Small intestine (tissue), 7 donors: ENCODE measurements around the gene GALNT17. TPM values are rescaled to one million over a fixed set of nuclear protein-coding genes. Genes with fewer than 3 reads are reported as not detected.

Experiments used
- DNase-seq, 2 donors: peaks; one replicate each; pipeline versions ENCODE4 v3.0.0 to v3.0.0-alpha.2; 2013
- FAIRE-seq: peaks from 2 replicates; lab custom pipeline; 2012; peaks lifted over from hg19 to GRCh38; lab: Jason Lieb, UNC
- H3K27ac ChIP-seq, 3 donors: one replicate each; pipeline ENCODE4 v1.5.1; 2013; ENCODE audit warnings: low read length in 2 of 3, mild to moderate bottlenecking in 2 of 3, control low read depth in 1 of 3, inconsistent platforms in 1 of 3, low read depth in 1 of 3, moderate library complexity in 1 of 3
- H3K27me3 ChIP-seq, 3 donors: one replicate each; pipeline ENCODE4 v1.6.1; 2013; ENCODE audit warnings: low read length in 3 of 3, inconsistent platforms in 1 of 3; ENCODE audit not compliant: control insufficient read depth in 3 of 3, insufficient read depth in 3 of 3
- H3K36me3 ChIP-seq, 3 donors: one replicate each; pipeline ENCODE4 v1.6.1; 2013; ENCODE audit warnings: low read length in 3 of 3, inconsistent platforms in 1 of 3, low read depth in 1 of 3, mild to moderate bottlenecking in 1 of 3, moderate library complexity in 1 of 3; ENCODE audit not compliant: control insufficient read depth in 3 of 3, insufficient read depth in 2 of 3
- H3K4me1 ChIP-seq, 3 donors: one replicate each; pipeline ENCODE4 v1.6.1; 2013; ENCODE audit warnings: low read length in 2 of 3, inconsistent platforms in 1 of 3, low read depth in 1 of 3, mild to moderate bottlenecking in 1 of 3, moderate library complexity in 1 of 3; ENCODE audit not compliant: control insufficient read depth in 3 of 3, insufficient read depth in 2 of 3
- H3K4me3 ChIP-seq, 3 donors: one replicate each; pipeline ENCODE4 v1.5.1; 2013; ENCODE audit warnings: low read length in 3 of 3, control low read depth in 1 of 3, inconsistent platforms in 1 of 3, low read depth in 1 of 3, mild to moderate bottlenecking in 1 of 3, moderate library complexity in 1 of 3
- H3K9me3 ChIP-seq, 2 donors: one replicate each; pipeline ENCODE4 v1.6.1; 2013; ENCODE audit warnings: low read depth in 1 of 2, low read length in 1 of 2; ENCODE audit not compliant: control insufficient read depth in 2 of 2, insufficient read depth in 1 of 2
- WGBS, 3 donors: extraction: QIAGEN DNeasy Blood & Tissue Kit; methylation state at CpG; one replicate each; pipeline ENCODE4 v1.1.7; 2013; 5-methylcytosine and 5-hydroxymethylcytosine counted together
- polyA plus RNA-seq, 4 donors: library from polyadenylated mRNA; stranded (reverse) in 3 of 4; unstranded in 1 of 4; fragments of 200-250 nt in 3 of 4; fragments of 120-200 nt in 1 of 4; gene quantifications; one replicate each; pipeline versions ENCODE4 v1.2.1 to v1.2.3, GENCODE V29; 2013
- donor health status: healthy with polysubstance abuse.
- donor health status: control.
- donor health status: control.
- donor health status: Bipolar disorder and iron deficiency.
- donor health status: healthy.

GALNT17 gene
- polyA plus RNA-seq, 4 donors: 0.34 to 2.9 (median 0.54) TPM; not detected in 1

DNA sequence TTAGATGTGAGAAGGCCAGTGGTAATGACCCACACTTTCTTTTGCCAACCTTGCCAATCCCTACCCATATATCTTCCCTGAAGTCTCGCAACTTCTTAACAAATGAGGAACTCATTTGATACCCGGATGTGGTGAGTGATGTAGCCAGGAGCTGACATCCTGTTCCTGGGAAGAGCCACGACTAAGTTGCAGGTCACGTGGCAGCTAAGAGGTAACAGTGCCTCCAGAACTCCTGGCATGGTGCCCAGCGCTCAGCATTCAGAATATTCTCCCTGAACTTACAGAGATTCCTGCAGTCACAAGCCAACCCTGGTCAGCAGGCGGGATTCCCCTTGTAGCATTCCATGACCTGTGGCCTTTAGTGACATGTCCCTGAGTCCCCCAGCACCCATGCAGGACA is 282.5 kb downstream of the GALNT17 start:
- Histone ChIP-seq H3K4me3 (no peak overlapping the region), H3K4me1 (no peaks in the 10 kb centered on the region), H3K27me3 (no peaks in the 10 kb centered on the region), H3K36me3 (no peaks in the 10 kb centered on the region), H3K27ac (no peak overlapping the region), H3K9me3 (peaks cover 1 to 7% of the 10 kb centered on the region in 2 donors)
- DNase-seq (no peak), FAIRE-seq (no peak)
- WGBS, 3 donors: 67 to 79% (median 71%) methylated on average over 6 of the region's 6 CpGs

DNA sequence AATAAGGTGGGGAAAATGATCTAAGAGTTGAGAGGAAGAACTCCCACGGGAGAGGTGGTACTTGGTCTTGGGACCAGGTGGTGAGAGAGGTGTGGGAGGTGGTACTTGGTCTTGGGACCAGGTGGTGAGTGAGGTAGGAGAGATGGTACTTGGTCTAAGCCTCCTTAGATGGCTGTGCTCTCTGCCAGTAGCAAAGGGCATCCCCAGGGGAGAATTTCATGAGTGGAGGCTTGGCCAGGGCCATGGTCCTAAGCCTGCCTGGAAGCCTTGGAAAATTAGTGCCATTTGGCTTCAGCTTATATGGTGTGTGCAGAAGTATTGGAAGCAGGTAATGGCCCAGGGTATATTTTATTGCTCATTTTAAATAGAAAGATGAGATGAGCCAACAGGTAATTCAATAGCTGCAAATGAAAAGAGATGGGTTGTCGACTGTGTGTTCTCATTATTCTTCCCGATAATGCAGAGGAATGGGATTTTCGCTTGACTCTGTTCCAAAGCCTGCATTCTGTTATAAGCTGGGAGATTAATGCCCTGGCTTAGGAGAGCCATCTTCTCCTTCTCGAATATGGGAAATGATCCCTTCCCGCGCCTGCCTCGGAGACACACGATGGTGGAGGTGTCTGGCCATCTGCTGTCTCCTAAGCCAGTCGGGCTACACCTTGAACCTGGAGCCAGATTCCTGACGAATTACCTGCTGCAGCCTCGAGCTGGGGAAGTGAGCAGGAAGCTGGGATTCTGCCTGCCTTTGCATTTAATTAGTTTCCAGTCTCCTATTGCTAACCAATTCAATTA is 287.8 kb downstream of the GALNT17 start:
- Histone ChIP-seq H3K4me3 (no peak overlapping the region), H3K4me1 (no peaks in the 10 kb centered on the region), H3K27me3 (no peaks in the 10 kb centered on the region), H3K36me3 (no peaks in the 10 kb centered on the region), H3K27ac (no peak overlapping the region), H3K9me3 (peaks cover 4 to 6% of the 10 kb centered on the region in 2 donors)
- WGBS, 3 donors: 79 to 80% (median 80%) methylated on average over 12 of the region's 12 CpGs
- DNase-seq (no peak), FAIRE-seq (no peak)

DNA sequence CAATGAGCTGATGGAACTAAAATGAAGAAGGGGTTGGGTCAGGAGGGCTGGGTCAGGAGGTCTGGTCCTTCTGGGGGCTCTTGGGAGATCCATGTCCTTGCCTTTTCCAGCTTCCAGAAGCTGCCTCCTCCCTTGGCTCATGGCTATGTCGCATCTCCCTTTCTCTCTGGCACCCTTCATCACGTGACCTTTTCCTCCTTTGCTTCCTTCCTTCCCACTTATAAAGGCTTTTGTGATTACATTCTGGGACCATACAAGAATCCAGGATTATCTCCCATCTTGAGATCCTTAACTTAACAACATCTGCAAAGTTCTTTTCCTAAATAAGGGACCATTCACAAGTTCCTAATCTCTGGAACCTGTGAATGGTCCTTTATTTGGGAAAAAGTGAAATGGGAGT is 290.2 kb downstream of the GALNT17 start:
- H3K27ac ChIP-seq: no peak overlapping the region
- 88% methylated on average over 2 of the region's 2 CpGs for WGBS, 3 donors
- H3K36me3 ChIP-seq: no peaks in the 10 kb centered on the region
- DNase-seq (no peak), FAIRE-seq (no peak)
- H3K9me3 ChIP-seq: peaks cover 0 to 6% of the 10 kb centered on the region in 2 donors
- no peak overlapping the region for H3K4me3 ChIP-seq
- no peaks in the 10 kb centered on the region for H3K4me1 ChIP-seq
- H3K27me3 ChIP-seq: no peaks in the 10 kb centered on the region

DNA sequence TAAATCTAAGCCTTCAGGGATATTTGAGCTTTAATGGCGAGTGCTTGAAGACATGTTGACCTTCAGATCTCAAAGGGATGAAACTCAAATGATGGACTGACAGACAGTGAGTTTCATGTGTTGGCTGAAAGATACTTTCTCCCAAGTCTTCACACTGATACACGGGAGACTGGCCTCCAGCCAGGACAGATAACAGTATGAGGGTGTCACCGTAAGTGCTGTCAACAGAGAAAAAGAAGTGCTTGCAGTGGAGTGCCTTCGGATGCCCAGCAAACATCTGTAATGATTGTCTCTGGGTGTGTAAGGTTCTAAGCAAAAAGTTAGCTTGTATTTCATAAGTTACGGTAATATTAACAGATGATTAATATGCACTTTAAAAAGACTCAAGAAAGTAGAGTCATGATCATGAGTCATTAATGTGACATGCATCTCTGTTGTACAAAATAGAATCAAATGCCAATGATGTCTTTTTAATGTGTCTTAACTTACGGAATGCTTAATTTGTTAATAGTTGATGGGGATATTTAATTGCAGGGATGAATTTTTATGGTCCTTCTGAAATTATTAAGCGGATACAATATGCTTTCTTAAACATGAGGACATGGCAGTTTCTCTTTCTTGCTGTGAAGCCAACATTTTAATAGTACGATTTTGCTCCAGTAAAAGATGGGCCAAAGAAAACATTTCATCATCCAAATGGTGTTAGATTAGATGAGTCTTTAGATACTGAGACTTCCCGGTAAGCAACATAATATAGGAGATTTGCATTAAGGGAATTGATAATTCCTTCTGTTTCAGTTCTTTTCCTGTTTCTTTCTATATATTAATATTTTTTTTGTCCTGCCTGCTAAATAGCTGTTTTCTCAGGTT is 292.5 kb downstream of the GALNT17 start:
- H3K4me3 ChIP-seq: no peak overlapping the region
- H3K9me3 ChIP-seq: peaks cover 0 to 6% of the 10 kb centered on the region in 2 donors
- H3K36me3 ChIP-seq: no peaks in the 10 kb centered on the region
- WGBS, 3 donors: 68 to 81% (median 70%) methylated on average over 9 of the region's 9 CpGs
- DNase-seq: no peak
- no peak for FAIRE-seq
- H3K4me1 ChIP-seq: no peaks in the 10 kb centered on the region
- no peak overlapping the region for H3K27ac ChIP-seq
- no peaks in the 10 kb centered on the region for H3K27me3 ChIP-seq

DNA sequence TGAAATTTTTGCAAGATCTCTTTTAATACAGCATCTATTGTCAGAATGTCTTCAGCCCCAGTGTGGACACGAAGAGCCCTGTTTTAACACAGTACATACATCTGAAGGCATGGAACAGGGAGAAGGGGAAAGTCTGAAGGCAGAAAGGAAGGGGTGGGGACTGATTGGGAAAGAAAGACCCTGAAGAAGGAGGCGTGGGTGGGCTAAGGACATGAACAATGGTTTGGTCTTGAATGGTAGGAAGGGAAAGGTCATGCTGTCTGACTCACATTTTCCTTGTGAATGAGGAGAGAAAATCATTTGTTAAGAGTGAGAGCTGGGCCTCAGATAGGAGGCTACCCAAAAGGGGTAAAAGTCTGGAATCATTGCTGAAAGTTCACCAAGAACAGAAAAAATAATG is 297.1 kb downstream of the GALNT17 start:
- FAIRE-seq (no peak), DNase-seq (no peak)
- Histone ChIP-seq H3K27ac (no peak overlapping the region), H3K4me1 (no peaks in the 10 kb centered on the region), H3K4me3 (no peak overlapping the region), H3K27me3 (no peaks in the 10 kb centered on the region), H3K36me3 (no peaks in the 10 kb centered on the region), H3K9me3 (no peaks in the 10 kb centered on the region)
- WGBS, 3 donors: 42 to 54% (median 54%) methylated on average over 2 of the region's 2 CpGs

DNA sequence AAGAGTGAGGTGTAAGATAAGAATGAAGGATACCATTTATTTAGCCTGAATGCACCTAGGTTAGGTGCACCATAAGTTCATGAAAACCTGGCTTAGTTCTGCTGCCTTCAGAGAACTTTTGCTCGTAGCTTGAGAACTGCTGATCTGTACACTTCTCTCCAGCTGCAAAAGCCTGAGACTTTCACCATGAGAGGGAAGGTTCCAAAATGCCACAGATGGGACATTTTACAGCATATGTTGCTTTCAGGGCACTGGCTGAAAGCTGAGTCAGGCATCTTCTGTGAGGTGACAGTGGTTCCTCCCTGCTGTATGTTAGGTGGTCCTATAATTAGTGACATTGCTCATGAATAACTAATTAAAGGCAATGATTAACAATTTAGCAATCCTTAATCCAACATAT is 298.3 kb downstream of the GALNT17 start:
- no peaks in the 10 kb centered on the region for H3K27me3 ChIP-seq
- no peaks in the 10 kb centered on the region for H3K4me1 ChIP-seq
- no peak for FAIRE-seq
- 65 to 78% (median 70%) methylated on average over 1 of the region's 1 CpG for WGBS, 3 donors
- DNase-seq: no peak
- no peak overlapping the region for H3K4me3 ChIP-seq
- no peaks in the 10 kb centered on the region for H3K9me3 ChIP-seq
- no peak overlapping the region for H3K27ac ChIP-seq
- H3K36me3 ChIP-seq: no peaks in the 10 kb centered on the region

DNA sequence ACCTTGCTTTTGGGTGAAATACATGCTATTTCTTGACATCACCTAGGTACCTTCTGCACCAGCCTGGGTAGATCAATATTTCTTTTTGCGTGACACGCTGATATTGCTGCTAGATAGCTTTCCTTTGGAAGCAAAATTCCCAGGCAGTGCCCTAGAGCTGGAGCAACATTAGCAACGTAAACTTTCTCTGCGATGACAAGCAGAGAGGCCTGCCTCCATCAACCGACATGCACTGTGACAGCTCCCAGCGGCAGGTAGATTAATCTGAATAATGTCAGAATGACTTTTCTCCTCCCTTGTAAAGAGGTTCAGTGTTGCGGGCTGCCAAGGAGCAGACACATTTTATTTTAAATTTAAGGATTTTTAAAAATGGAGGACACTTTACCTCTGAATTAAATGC is 307.4 kb downstream of the GALNT17 start:
- H3K9me3 ChIP-seq: peaks cover 0 to 5% of the 10 kb centered on the region in 2 donors
- DNase-seq: no peak
- H3K27me3 ChIP-seq: no peaks in the 10 kb centered on the region
- H3K36me3 ChIP-seq: no peaks in the 10 kb centered on the region
- H3K27ac ChIP-seq: no peak overlapping the region
- no peaks in the 10 kb centered on the region for H3K4me1 ChIP-seq
- FAIRE-seq: no peak
- H3K4me3 ChIP-seq: no peak overlapping the region
- 78 to 83% (median 79%) methylated on average over 7 of the region's 7 CpGs for WGBS, 3 donors

DNA sequence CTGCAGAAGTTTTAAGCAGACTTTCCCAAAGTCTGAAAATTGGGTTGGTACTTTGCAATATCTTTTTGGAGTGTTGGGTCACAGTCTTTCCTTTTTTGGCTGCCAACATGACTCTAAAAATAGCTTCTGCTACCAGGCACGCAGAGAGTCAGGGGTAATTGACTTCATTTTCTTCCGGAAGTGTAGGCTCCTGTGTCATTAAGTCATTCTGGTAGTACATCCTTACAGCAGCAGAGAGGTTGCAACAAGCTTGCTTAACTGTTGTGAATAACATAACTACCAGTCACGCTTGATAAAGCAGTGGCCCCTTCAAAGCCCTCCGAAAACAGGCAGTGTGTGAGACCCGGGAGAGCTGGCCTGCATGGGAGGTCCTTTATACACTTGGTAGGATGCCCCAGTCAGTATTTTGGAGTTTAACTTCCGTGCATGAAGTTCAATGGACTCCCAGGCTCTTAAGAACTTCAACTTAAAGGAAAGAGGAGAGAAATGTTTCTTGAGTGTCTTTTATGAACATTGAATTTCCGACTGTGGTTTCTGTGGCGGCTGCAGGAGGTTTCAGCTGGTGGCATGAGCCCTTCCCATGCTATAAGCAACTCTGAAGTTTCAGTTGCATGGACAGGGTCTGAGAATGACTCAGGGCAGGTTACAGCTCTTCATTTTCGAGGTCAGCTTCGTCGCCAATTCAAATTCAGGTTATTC is 310.7 kb downstream of the GALNT17 start:
- H3K36me3 ChIP-seq: no peaks in the 10 kb centered on the region
- H3K4me1 ChIP-seq: no peaks in the 10 kb centered on the region
- no peaks in the 10 kb centered on the region for H3K27me3 ChIP-seq
- 53 to 70% (median 64%) methylated on average over 11 of the region's 11 CpGs for WGBS, 3 donors
- no peak for DNase-seq
- H3K27ac ChIP-seq: no peak overlapping the region
- no peak overlapping the region for H3K4me3 ChIP-seq
- no peak for FAIRE-seq
- H3K9me3 ChIP-seq: no peaks in the 10 kb centered on the region
